GM19397 (cell line): ENCODE measurements around the gene NBPF1.
"Not testable (repeated sequence)": the region's sequence is repeated elsewhere in the genome, so short reads cannot be mapped to it uniquely, and the experiment has no call there.

Experiments
- ATAC-seq: cut with Tn5 transposase; IDR thresholded peaks from one replicate; pipeline ENCODE4 v1.9.1; 2021; ENCODE audit warnings: mild to moderate bottlenecking, moderate library complexity; ENCODE audit not compliant: unreplicated experiment

The NBPF1 gene

GRCh38 chr1:16613185-16614147 is at the start of gene NBPF1:
Gene NBPF1, minus strand, starts transcription at chr1:16613564.
- peak; percentile 86 for ATAC-seq

- ATAC-seq, result not testable (repeated sequence)
Observed at GRCh38 chr1:16658234-16658633, 44.9 kb upstream of the NBPF1 start.

GRCh38 chr1:16656981-16657683 is 43.8 kb upstream of the NBPF1 start:
- ATAC-seq, result not testable (repeated sequence)

GRCh38 chr1:16656574-16656973 is 43.2 kb upstream of the NBPF1 start:
- not testable (repeated sequence) for ATAC-seq

GRCh38 chr1:16651560-16651959 is 38.2 kb upstream of the NBPF1 start:
- not testable (repeated sequence) for ATAC-seq

GRCh38 chr1:16649960-16650359 is 36.6 kb upstream of the NBPF1 start:
- not testable (repeated sequence) for ATAC-seq

- ATAC-seq, result not testable (repeated sequence)
Observed at GRCh38 chr1:16649390-16649789, 36.0 kb upstream of the NBPF1 start.

GRCh38 chr1:16648756-16649155 is 35.4 kb upstream of the NBPF1 start:
- not testable (repeated sequence) for ATAC-seq

GRCh38 chr1:16648250-16648649 is 34.9 kb upstream of the NBPF1 start:
- not testable (repeated sequence) for ATAC-seq

GRCh38 chr1:16647179-16648176 is 34.1 kb upstream of the NBPF1 start:
- ATAC-seq, result not testable (repeated sequence)

- not testable (repeated sequence) for ATAC-seq
Observed at GRCh38 chr1:16646716-16647115, 33.4 kb upstream of the NBPF1 start.

- ATAC-seq, result not testable (repeated sequence)
Observed at GRCh38 chr1:16646061-16646664, 32.8 kb upstream of the NBPF1 start.

GRCh38 chr1:16645271-16646060 is 32.1 kb upstream of the NBPF1 start:
- not testable (repeated sequence) for ATAC-seq

GRCh38 chr1:16644482-16645270 is 31.3 kb upstream of the NBPF1 start:
- peak; percentile 79 for ATAC-seq

- ATAC-seq, result no peak
Observed at GRCh38 chr1:16644193-16644481, 30.8 kb upstream of the NBPF1 start.

GRCh38 chr1:16643476-16644192 is 30.3 kb upstream of the NBPF1 start:
- not testable (repeated sequence) for ATAC-seq

GRCh38 chr1:16643001-16643411 is 29.6 kb upstream of the NBPF1 start:
- ATAC-seq, result not testable (repeated sequence)
